HL-60 (cell line): ENCODE results near the gene SLC5A6.

Experiments
- POLR2AphosphoS5 ChIP-seq: IDR thresholded peaks from 2 replicates; pipeline ENCODE4 v1.6.1; 2012; ENCODE audit warnings: low read depth
- TF ChIP-seq, protein P1 (sequence below): IDR thresholded peaks from one replicate; pipeline ENCODE4 v1.5.1; 2011; ENCODE audit warnings: low read length, control low read depth, inconsistent platforms; ENCODE audit not compliant: insufficient read depth
- TF ChIP-seq, protein P2 (sequence below): IDR thresholded peaks from 2 replicates; pipeline ENCODE4 v1.6.1; 2012; ENCODE audit warnings: low read depth; ENCODE audit not compliant: insufficient replicate concordance

DNA sequence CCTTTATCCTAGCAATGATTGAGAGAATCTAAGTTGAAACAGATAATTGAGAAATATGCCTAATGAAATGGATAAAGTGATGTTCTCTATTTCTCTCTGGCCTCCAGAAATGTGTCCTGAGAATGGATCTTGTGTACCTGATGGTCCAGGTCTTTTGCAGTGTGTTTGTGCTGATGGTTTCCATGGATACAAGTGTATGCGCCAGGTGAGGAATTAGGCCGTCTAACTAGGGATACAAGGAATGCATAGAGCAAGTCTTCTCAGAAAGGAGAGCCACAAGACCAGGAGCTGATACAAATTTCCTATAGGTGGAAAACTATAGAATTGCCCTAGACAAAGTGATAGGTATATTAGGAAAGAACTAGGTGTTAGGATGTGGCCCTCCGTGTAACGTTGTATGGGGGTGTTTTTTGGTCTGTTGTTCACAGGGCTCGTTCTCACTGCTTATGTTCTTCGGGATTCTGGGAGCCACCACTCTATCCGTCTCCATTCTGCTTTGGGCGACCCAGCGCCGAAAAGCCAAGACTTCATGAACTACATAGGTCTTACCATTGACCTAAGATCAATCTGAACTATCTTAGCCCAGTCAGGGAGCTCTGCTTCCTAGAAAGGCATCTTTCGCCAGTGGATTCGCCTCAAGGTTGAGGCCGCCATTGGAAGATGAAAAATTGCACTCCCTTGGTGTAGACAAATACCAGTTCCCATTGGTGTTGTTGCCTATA lies 4.5 kb upstream of the SLC5A6 start:
- TF ChIP-seq, protein P1, sequence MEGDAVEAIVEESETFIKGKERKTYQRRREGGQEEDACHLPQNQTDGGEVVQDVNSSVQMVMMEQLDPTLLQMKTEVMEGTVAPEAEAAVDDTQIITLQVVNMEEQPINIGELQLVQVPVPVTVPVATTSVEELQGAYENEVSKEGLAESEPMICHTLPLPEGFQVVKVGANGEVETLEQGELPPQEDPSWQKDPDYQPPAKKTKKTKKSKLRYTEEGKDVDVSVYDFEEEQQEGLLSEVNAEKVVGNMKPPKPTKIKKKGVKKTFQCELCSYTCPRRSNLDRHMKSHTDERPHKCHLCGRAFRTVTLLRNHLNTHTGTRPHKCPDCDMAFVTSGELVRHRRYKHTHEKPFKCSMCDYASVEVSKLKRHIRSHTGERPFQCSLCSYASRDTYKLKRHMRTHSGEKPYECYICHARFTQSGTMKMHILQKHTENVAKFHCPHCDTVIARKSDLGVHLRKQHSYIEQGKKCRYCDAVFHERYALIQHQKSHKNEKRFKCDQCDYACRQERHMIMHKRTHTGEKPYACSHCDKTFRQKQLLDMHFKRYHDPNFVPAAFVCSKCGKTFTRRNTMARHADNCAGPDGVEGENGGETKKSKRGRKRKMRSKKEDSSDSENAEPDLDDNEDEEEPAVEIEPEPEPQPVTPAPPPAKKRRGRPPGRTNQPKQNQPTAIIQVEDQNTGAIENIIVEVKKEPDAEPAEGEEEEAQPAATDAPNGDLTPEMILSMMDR = no peak
- no peak for TF ChIP-seq POLR2AphosphoS5
- TF ChIP-seq, protein P2, sequence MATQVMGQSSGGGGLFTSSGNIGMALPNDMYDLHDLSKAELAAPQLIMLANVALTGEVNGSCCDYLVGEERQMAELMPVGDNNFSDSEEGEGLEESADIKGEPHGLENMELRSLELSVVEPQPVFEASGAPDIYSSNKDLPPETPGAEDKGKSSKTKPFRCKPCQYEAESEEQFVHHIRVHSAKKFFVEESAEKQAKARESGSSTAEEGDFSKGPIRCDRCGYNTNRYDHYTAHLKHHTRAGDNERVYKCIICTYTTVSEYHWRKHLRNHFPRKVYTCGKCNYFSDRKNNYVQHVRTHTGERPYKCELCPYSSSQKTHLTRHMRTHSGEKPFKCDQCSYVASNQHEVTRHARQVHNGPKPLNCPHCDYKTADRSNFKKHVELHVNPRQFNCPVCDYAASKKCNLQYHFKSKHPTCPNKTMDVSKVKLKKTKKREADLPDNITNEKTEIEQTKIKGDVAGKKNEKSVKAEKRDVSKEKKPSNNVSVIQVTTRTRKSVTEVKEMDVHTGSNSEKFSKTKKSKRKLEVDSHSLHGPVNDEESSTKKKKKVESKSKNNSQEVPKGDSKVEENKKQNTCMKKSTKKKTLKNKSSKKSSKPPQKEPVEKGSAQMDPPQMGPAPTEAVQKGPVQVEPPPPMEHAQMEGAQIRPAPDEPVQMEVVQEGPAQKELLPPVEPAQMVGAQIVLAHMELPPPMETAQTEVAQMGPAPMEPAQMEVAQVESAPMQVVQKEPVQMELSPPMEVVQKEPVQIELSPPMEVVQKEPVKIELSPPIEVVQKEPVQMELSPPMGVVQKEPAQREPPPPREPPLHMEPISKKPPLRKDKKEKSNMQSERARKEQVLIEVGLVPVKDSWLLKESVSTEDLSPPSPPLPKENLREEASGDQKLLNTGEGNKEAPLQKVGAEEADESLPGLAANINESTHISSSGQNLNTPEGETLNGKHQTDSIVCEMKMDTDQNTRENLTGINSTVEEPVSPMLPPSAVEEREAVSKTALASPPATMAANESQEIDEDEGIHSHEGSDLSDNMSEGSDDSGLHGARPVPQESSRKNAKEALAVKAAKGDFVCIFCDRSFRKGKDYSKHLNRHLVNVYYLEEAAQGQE = no peak
